SK-N-SH treated with all-trans-retinoic acid at 6 μM for 48 hours (cell line): ENCODE data around the gene AIP.

ENCODE experiments used
- TSHZ2 ChIP-seq: fragments of 250-450 bp; sonication (Bioruptor Pico); IDR thresholded peaks from 2 replicates; pipeline ENCODE4 v1.5.0; 2020; ENCODE audit warnings: mild to moderate bottlenecking, moderate library complexity
- ZC3H10 ChIP-seq: fragments of 250-450 bp; sonication (Bioruptor Pico); IDR thresholded peaks from 2 replicates; pipeline ENCODE4 v1.5.1; 2021; ENCODE audit warnings: mild to moderate bottlenecking, moderate library complexity

- TF ChIP-seq ZC3H10 (no peak), TSHZ2 (0 out of 2 replicates have a peak, but pooled peaks have one; percentile 19)
Measured at GRCh38 chr11:67482827-67483798, at the start of gene AIP.
